ENCODE measurements around the gene KRT86. TPM values are rescaled to one million over a fixed set of nuclear protein-coding genes. Genes with fewer than 3 reads are reported as not detected.

KRT86 gene
- total RNA-seq, 3 donors from 2014 or later (not counting 1 experiment from before 2014, with no cell fraction given), result 2.0 to 3.6 (median 2.7) TPM

DNA sequence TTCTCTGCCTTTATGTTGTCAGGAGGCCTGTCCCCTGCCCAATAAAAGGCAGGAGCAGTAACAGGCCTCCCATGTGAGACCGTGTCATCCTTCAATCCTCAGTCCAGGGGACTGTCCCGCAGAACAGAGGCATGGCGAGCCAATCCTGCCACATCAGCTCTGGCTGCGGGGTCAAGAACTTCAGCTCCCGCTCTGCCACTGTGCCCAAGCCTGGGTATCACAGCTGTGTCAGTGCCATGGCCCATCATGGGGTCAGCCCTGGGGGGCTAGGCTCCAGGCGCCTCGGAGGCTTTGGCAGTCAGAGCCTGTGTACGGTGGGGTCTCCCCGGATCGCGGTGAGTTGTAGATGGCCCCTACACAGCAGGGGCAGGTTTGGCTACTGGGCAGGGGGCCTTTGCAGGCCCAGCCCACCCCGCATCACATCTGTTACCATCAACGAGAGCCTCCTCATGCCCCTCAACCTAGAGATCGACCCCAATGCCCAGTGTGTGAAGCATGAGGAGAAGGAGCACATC is 66.7 kb downstream of the KRT86 start:
- H3K27ac ChIP-seq (ENCODE audit: low read length), result no peak overlapping the region
- peaks cover 59 to 60% of the 10 kb centered on the region in 2 donors for H3K27me3 Mint-ChIP-seq (ENCODE audit: low read depth in 2 of 2)
- H3K4me1 ChIP-seq (ENCODE audit: control insufficient read depth, insufficient read depth, low read length), result no peaks in the 10 kb centered on the region
- DNase-seq, result no peak
- H3K36me3 Mint-ChIP-seq, result no peaks in the 10 kb centered on the region
- peaks cover 0 to 4% of the 10 kb centered on the region in 2 donors for H3K4me1 Mint-ChIP-seq
- H3K27ac Mint-ChIP-seq, result no peak overlapping the region
- peaks cover 5% of the 10 kb centered on the region for H3K27me3 ChIP-seq (ENCODE audit: control insufficient read depth, insufficient read depth, low read length)
- intact Hi-C loops (cut with micrococcal nuclease), result no loop called here
- peaks cover 3% of the 10 kb centered on the region for H3K9me3 ChIP-seq (ENCODE audit: control insufficient read depth, insufficient read depth, low read length)
- no peak overlapping the region for H3K4me3 ChIP-seq (ENCODE audit: low read length)
- peaks cover 0 to 4% of the 10 kb centered on the region in 2 donors for H3K9me3 Mint-ChIP-seq
- no peaks in the 10 kb centered on the region for H3K36me3 ChIP-seq (ENCODE audit: control insufficient read depth, insufficient read depth, low read length)
- no peak for TF ChIP-seq CTCF (IDR thresholded peaks at IDR 0.05)
- H3K4me3 Mint-ChIP-seq, result no peak overlapping the region
- no peak for ATAC-seq
- WGBS (ENCODE audit: insufficient coverage), result 92% methylated on average over 14 of the region's 14 CpGs

GRCh38 chr12:52342781-52343490 is 68.5 kb downstream of the KRT86 start:
- H3K4me3 ChIP-seq (ENCODE audit: low read length), result no peak overlapping the region
- ATAC-seq (no peak), DNase-seq (no peak)
- H3K36me3 ChIP-seq (ENCODE audit: control insufficient read depth, insufficient read depth, low read length), result no peaks in the 10 kb centered on the region
- intact Hi-C loops (cut with micrococcal nuclease), result no loop called here
- H3K36me3 Mint-ChIP-seq, result no peaks in the 10 kb centered on the region
- H3K9me3 Mint-ChIP-seq, result no peaks in the 10 kb centered on the region
- H3K4me1 ChIP-seq (ENCODE audit: control insufficient read depth, insufficient read depth, low read length), result no peaks in the 10 kb centered on the region
- H3K27ac ChIP-seq (ENCODE audit: low read length), result no peak overlapping the region
- no peak overlapping the region for H3K27ac Mint-ChIP-seq
- H3K4me1 Mint-ChIP-seq, result peaks cover 0 to 11% of the 10 kb centered on the region in 2 donors
- peaks cover 60 to 74% of the 10 kb centered on the region in 2 donors for H3K27me3 Mint-ChIP-seq (ENCODE audit: low read depth in 2 of 2)
- H3K27me3 ChIP-seq (ENCODE audit: control insufficient read depth, insufficient read depth, low read length), result peaks cover 9% of the 10 kb centered on the region
- peaks cover 3% of the 10 kb centered on the region for H3K9me3 ChIP-seq (ENCODE audit: control insufficient read depth, insufficient read depth, low read length)
- 81% methylated on average over 2 of the region's 2 CpGs for WGBS (ENCODE audit: insufficient coverage)
- no peak overlapping the region for H3K4me3 Mint-ChIP-seq
- TF ChIP-seq CTCF (IDR thresholded peaks at IDR 0.05), result no peak

DNA sequence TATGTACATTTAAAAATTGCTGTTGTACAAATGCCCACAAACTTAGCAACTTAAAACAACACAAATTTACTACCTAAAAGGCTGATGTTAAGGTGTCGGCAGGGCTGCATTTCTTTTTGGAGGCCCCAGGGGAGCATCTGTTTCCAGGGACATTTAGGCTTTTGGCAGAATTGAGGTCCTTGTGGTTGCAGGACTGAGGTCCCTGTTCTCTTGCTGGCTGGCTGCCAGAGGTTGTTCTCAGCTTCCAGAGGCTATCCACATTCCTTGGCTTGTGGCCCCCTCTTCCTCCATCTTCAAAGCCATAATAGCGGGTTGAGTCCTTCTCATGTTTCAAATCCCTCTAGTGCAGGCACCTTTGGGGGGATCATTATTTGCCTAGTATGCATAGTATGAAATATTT is 69.1 kb downstream of the KRT86 start:
- no peak overlapping the region for H3K4me3 Mint-ChIP-seq
- peaks cover 61 to 79% of the 10 kb centered on the region in 2 donors for H3K27me3 Mint-ChIP-seq (ENCODE audit: low read depth in 2 of 2)
- intact Hi-C loops (cut with micrococcal nuclease), result no loop called here
- no peaks in the 10 kb centered on the region for H3K9me3 Mint-ChIP-seq
- no peak overlapping the region for H3K27ac Mint-ChIP-seq
- DNase-seq, result no peak
- Histone ChIP-seq H3K4me1 (ENCODE audit: control insufficient read depth, insufficient read depth, low read length) (no peaks in the 10 kb centered on the region), H3K9me3 (ENCODE audit: control insufficient read depth, insufficient read depth, low read length) (peaks cover 3% of the 10 kb centered on the region), H3K36me3 (ENCODE audit: control insufficient read depth, insufficient read depth, low read length) (no peaks in the 10 kb centered on the region), H3K27me3 (ENCODE audit: control insufficient read depth, insufficient read depth, low read length) (peaks cover 13% of the 10 kb centered on the region), H3K27ac (ENCODE audit: low read length) (no peak overlapping the region), H3K4me3 (ENCODE audit: low read length) (no peak overlapping the region)
- ATAC-seq, result no peak
- no peaks in the 10 kb centered on the region for H3K36me3 Mint-ChIP-seq
- WGBS (ENCODE audit: insufficient coverage), result 100% methylated on average over 2 of the region's 2 CpGs
- no peak for TF ChIP-seq CTCF (IDR thresholded peaks at IDR 0.05)
- peaks cover 0 to 11% of the 10 kb centered on the region in 2 donors for H3K4me1 Mint-ChIP-seq
